ENCODE results near the gene MPP2. TPM values are rescaled to one million over a fixed set of nuclear protein-coding genes. Genes with fewer than 3 reads are reported as not detected.
"Not testable (repeated sequence)": the region's sequence is repeated elsewhere in the genome, so short reads cannot be mapped to it uniquely, and the experiment has no call there.

The MPP2 gene
- total RNA-seq, 6 experiments from 2014 or later, result 0.62 to 1.3 (median 1.0) TPM

DNA sequence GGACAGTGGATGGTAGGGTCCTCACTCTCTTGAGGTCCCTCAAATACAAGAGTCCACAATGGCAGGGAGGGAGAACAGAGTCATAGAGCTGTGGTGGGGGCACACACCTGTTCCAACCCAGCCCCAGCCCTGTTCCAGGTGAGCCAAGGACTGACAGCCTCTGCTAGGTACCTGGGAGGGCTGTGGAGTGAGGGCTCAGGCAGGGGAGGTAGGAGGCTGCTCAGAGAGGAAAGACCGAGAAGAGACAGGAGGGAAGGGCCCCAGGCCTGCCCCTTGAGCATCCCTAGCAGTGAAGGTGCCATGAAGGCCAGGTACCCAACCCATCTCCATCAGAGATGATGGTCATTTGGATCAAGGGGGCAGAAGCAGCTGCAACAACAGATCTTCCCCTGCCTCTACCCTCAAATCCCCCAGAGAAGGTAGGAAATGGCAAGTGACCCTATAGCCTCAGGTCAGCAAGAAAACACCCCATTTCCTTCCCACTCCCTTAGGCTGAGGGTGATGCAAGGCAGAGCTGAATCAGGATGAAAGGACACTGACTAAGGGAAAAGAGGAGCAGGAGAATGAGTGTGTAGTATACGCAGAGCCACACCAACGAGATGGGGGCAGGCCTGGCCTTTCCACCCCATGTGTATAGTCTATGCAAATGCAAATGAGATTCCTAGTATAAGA lies 31.7 kb downstream of the MPP2 start:
- Mint-ChIP-seq H3K27ac (no peak overlapping the region), H3K9me3 (no peaks in the 10 kb centered on the region), H3K36me3 (ENCODE audit: low read depth) (no peaks in the 10 kb centered on the region), H3K27me3 (ENCODE audit: insufficient read depth) (peaks cover 39% of the 10 kb centered on the region), H3K4me3 (no peak overlapping the region), H3K4me1 (ENCODE audit: low read depth) (peaks cover 16% of the 10 kb centered on the region)
- TF ChIP-seq, protein P1, sequence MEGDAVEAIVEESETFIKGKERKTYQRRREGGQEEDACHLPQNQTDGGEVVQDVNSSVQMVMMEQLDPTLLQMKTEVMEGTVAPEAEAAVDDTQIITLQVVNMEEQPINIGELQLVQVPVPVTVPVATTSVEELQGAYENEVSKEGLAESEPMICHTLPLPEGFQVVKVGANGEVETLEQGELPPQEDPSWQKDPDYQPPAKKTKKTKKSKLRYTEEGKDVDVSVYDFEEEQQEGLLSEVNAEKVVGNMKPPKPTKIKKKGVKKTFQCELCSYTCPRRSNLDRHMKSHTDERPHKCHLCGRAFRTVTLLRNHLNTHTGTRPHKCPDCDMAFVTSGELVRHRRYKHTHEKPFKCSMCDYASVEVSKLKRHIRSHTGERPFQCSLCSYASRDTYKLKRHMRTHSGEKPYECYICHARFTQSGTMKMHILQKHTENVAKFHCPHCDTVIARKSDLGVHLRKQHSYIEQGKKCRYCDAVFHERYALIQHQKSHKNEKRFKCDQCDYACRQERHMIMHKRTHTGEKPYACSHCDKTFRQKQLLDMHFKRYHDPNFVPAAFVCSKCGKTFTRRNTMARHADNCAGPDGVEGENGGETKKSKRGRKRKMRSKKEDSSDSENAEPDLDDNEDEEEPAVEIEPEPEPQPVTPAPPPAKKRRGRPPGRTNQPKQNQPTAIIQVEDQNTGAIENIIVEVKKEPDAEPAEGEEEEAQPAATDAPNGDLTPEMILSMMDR (IDR thresholded peaks at IDR 0.05), result no peak
- DNase-seq, result no peak

DNA sequence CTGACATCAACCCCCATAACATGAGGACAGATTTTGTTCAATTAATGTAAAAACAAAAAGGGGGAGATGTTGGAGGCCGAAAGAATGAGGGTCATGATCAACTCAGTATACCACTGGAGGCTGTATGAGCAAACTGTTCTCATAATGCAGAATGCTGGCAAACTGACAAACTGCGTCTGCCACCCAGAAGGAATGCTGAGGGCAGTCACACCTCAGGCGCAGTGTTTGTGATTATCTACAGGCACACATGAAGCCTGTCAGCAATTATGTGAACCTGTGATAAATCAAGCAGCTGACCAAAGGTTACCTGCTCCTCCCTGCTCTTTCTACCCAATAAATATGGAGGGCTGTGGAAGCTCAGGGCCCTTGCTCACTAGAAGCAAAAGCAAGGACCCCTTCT lies 33.0 kb downstream of the MPP2 start:
- no peak for DNase-seq
- no peaks in the 10 kb centered on the region for H3K36me3 Mint-ChIP-seq (ENCODE audit: low read depth)
- TF ChIP-seq, protein P1 (IDR thresholded peaks at IDR 0.05), result no peak
- no peaks in the 10 kb centered on the region for H3K9me3 Mint-ChIP-seq
- H3K4me3 Mint-ChIP-seq, result no peak overlapping the region
- H3K27me3 Mint-ChIP-seq (ENCODE audit: insufficient read depth), result peaks cover 50% of the 10 kb centered on the region
- peaks cover 16% of the 10 kb centered on the region for H3K4me1 Mint-ChIP-seq (ENCODE audit: low read depth)
- no peak overlapping the region for H3K27ac Mint-ChIP-seq

DNA sequence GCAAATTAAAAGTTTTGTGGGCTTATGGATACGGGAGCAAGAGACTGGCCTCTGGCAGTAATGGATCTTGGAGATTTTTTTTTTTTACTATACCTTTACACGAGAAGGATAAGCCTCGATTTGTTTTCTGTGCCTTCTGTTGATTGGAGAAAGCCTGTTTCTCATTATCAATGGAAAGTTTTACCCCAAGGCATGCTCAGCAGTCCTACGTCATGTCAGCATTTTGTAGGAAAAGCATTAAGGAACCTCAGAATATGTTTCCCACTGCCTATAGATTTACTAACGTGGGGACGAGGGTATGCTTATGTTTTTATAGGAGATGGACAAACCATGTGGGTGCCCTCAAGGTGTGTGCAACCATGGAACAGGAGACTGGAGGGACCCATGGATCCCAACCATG lies 33.5 kb downstream of the MPP2 start:
- Mint-ChIP-seq H3K4me1 (ENCODE audit: low read depth) (peaks cover 12% of the 10 kb centered on the region), H3K27me3 (ENCODE audit: insufficient read depth) (peaks cover 54% of the 10 kb centered on the region), H3K9me3 (no peaks in the 10 kb centered on the region), H3K36me3 (ENCODE audit: low read depth) (no peaks in the 10 kb centered on the region), H3K27ac (no peak overlapping the region), H3K4me3 (no peak overlapping the region)
- TF ChIP-seq, protein P1 (IDR thresholded peaks at IDR 0.05), result no peak
- DNase-seq, result no peak

DNA sequence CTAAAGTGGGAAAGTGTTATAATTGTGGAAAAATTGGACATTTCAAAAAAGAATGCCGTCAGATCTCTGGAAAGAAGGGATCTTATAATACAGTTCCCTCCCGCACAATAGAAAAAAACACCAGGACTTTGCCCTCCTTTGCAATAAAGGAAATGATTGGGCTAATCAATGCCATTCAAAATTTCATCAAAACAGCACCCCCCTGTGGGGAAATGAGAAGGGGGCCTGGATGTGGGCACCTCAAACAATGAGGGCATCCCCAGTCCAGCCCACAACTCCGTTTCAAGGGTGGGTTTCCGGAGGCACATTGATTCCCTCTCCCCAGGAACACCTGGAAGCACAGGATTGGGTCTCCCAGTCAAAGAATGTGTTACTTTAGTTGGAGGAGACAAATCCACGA lies 34.2 kb downstream of the MPP2 start:
- TF ChIP-seq, protein P1 (IDR thresholded peaks at IDR 0.05), result peak; percentile 35
- Mint-ChIP-seq H3K4me3 (no peak overlapping the region; the same call in 1 of the 2 replicates), H3K36me3 (ENCODE audit: low read depth) (no peaks in the 10 kb centered on the region), H3K27me3 (ENCODE audit: insufficient read depth) (peaks cover 57% of the 10 kb centered on the region), H3K9me3 (no peaks in the 10 kb centered on the region), H3K27ac (no peak overlapping the region), H3K4me1 (ENCODE audit: low read depth) (peaks cover 8% of the 10 kb centered on the region; the same call in 1 of the 2 replicates)
- no peak for DNase-seq

DNA sequence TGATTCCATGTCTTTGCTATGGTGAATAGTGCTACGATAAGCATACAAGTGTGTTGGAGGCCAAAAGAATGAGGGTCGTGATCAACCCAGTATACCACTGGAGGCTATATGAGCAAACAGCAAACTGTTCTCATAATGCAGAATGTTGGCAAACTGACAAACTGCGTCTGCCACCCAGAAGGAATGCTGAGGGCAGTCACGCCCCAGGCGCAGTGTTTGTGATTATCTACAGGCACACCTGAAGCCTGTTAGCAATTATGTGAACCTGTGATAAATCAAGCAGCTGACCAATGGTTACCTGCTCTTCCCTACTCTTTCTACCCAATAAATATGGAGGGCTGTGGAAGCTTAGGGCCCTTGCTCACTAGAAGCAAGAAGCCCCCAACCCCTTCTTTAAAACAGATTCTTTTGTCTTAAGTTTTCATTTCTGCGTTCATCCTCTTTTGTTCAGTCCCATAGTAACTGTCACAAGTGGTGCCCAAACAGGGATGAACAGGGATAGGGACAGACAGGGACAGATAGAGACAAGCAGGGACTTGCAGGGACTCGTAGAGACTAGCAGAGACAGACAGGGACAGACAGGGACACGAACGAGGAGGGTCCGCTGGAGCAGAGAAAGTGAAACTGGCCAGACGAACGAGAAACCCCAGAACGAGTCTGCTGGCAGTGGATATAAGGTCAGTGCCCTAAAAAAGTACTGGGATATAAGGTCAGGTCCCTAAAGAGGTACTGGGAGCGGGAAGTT lies 35.2 kb downstream of the MPP2 start:
- no peak overlapping the region for H3K27ac Mint-ChIP-seq

DNA sequence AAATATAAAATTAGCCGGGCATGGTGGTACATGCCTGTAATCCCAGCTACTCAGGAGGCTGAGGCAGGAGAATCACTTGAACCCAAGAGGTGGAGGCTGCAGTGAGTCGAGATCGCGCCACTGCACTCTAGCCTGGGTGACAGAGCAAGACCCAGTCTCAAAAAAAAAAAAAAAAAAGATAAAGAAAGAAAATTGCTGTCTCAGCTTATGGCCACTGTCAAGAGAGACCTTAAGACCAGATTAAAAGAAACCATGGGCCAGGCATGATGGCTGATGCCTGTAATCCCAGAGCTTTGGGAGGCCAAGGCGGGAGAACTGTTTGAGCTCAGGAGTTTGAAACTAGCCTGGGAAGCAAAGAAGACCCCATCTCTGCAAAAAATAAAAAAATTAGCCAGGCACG lies 38.3 kb downstream of the MPP2 start:
- H3K27me3 Mint-ChIP-seq (ENCODE audit: insufficient read depth), result peaks cover 69% of the 10 kb centered on the region
- not testable (repeated sequence) for H3K4me1 Mint-ChIP-seq (ENCODE audit: low read depth); H3K9me3 Mint-ChIP-seq; DNase-seq; H3K4me3 Mint-ChIP-seq; H3K36me3 Mint-ChIP-seq (ENCODE audit: low read depth); H3K27ac Mint-ChIP-seq

More for the DNA sequence above, 35.2 kb downstream of the MPP2 start:
- peak overlapping the region; percentile 64; the same call in 1 of the 2 replicates for H3K4me3 Mint-ChIP-seq
- H3K27me3 Mint-ChIP-seq (ENCODE audit: insufficient read depth), result peaks cover 65% of the 10 kb centered on the region
- H3K4me1 Mint-ChIP-seq (ENCODE audit: low read depth), result peaks cover 8% of the 10 kb centered on the region; the same call in 1 of the 2 replicates
- no peaks in the 10 kb centered on the region for H3K36me3 Mint-ChIP-seq (ENCODE audit: low read depth)
- TF ChIP-seq, protein P1 (IDR thresholded peaks at IDR 0.05), result no peak
- no peaks in the 10 kb centered on the region for H3K9me3 Mint-ChIP-seq
- no peak for DNase-seq

Measured in HFFc6 (cell line).